Gastrocnemius medialis (tissue), 4 donors: ENCODE measurements around the gene PADI6. TPM values are rescaled to one million over a fixed set of nuclear protein-coding genes. Genes with fewer than 3 reads are reported as not detected.

Source experiments
- ATAC-seq, 2 donors: fragments of 150-250 bp; one replicate each; pipeline ENCODE4 v1.9.1; 2016
- DNase-seq, 2 donors: peaks; one replicate each; pipeline ENCODE4 v3.0.0-alpha.2; 2019
- H3K27ac ChIP-seq, 4 donors: fragments of 200-600 bp; sonication (generic); 1 replicate in 1 of 4; 2 replicates in 3 of 4; pipeline ENCODE4 v1.5.1; 2016 to 2018; ENCODE audit warnings: mild to moderate bottlenecking in 2 of 4, moderate library complexity in 1 of 4
- H3K27me3 ChIP-seq, 3 donors: fragments of 200-600 bp; sonication (generic) in 2 of 3; 1 replicate in 1 of 3; 2 replicates in 2 of 3; pipeline versions ENCODE4 v1.5.1 to v1.6.0; 2016 to 2019; ENCODE audit warnings: mild to moderate bottlenecking in 1 of 3, moderate library complexity in 1 of 3
- H3K36me3 ChIP-seq, 2 donors: fragments of 200-600 bp; sonication (generic) in 1 of 2; one replicate each; pipeline ENCODE4 v1.5.1; 2017 to 2018
- H3K4me1 ChIP-seq, 2 donors: fragments of 200-600 bp; sonication (generic) in 1 of 2; one replicate each; pipeline ENCODE4 v1.5.1; 2016 to 2017; ENCODE audit warnings: mild to moderate bottlenecking in 2 of 2
- H3K4me3 ChIP-seq, 4 donors: fragments of 200-600 bp; sonication (generic) in 3 of 4; 1 replicate in 1 of 4; 2 replicates in 3 of 4; pipeline ENCODE4 v1.5.1; 2016 to 2019; ENCODE audit warnings: mild to moderate bottlenecking in 2 of 4
- H3K9me3 ChIP-seq, 3 donors: fragments of 200-600 bp; sonication (generic) in 2 of 3; 1 replicate in 1 of 3; 2 replicates in 2 of 3; pipeline ENCODE4 v1.5.1; 2016 to 2019
- POLR2A ChIP-seq, 2 donors: fragments of 450-650 bp; IDR thresholded peaks; one replicate each; pipeline ENCODE4 v1.6.1; 2017; ENCODE audit warnings: antibody characterized with exemption in 2 of 2, mild to moderate bottlenecking in 2 of 2, moderate library complexity in 2 of 2
- in situ Hi-C, 4 donors: fragments of 200-750 bp; cut with MboI; loops; one replicate each; pipeline versions ENCODE4 v1.15.0 to v1.8.0; 2017; ENCODE audit warnings: low sequenced_read_pairs in 4 of 4
- intact Hi-C: fragments of 100-400 bp; cut with DNase I; formaldehyde crosslinking; loops from one replicate; pipeline ENCODE4 v1.15.1; 2023; ENCODE audit warnings: low total_unique reads
- total RNA-seq, 4 donors: library from RNA; depleted of rRNA; stranded (reverse); fragments of >200 nt; gene quantifications; one replicate each; pipeline versions ENCODE4 v1.1.0 to v1.2.3, GENCODE V29; 2016
- TF ChIP-seq, protein P1 (sequence below), 5 experiments: fragments of 450-650 bp in 3 of 5; fragments of 200-600 bp in 2 of 5; sonication (generic) in 2 of 5; IDR thresholded peaks in 4 of 5; conservative IDR thresholded peaks in 1 of 5; 1 replicate in 4 of 5; 2 replicates in 1 of 5; pipeline ENCODE4 v1.5.1; 2016 to 2019; ENCODE audit warnings: antibody characterized with exemption in 5 of 5, mild to moderate bottlenecking in 3 of 5, moderate library complexity in 3 of 5

PADI6 gene
- total RNA-seq, 4 donors from 2014 or later = not detected

- Histone ChIP-seq H3K4me1 (no peaks in the 10 kb centered on the region), H3K27ac (no peak overlapping the region), H3K27me3 (no peaks in the 10 kb centered on the region), H3K36me3 (peaks cover 0 to 57% of the 10 kb centered on the region in 2 donors), H3K9me3 (no peaks in the 10 kb centered on the region), H3K4me3 (no peak overlapping the region)
- intact Hi-C loops (loop anchor here (10.0 kb wide), 1 partner anchor 47 kb away; no protein-coding TSS in a partner anchor), in situ Hi-C loops (no loop called here)
- TF ChIP-seq POLR2A (IDR thresholded peaks at IDR 0.05) = no peak
- TF ChIP-seq, protein P1, sequence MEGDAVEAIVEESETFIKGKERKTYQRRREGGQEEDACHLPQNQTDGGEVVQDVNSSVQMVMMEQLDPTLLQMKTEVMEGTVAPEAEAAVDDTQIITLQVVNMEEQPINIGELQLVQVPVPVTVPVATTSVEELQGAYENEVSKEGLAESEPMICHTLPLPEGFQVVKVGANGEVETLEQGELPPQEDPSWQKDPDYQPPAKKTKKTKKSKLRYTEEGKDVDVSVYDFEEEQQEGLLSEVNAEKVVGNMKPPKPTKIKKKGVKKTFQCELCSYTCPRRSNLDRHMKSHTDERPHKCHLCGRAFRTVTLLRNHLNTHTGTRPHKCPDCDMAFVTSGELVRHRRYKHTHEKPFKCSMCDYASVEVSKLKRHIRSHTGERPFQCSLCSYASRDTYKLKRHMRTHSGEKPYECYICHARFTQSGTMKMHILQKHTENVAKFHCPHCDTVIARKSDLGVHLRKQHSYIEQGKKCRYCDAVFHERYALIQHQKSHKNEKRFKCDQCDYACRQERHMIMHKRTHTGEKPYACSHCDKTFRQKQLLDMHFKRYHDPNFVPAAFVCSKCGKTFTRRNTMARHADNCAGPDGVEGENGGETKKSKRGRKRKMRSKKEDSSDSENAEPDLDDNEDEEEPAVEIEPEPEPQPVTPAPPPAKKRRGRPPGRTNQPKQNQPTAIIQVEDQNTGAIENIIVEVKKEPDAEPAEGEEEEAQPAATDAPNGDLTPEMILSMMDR (IDR thresholded peaks at IDR 0.05 in 4 of 5, conservative IDR thresholded peaks at IDR 0.05 in 1 of 5) = no peak
- DNase-seq (no peak), ATAC-seq (no peak)
Measured at GRCh38 chr1:17427696-17428660, 56.0 kb downstream of the PADI6 start.

DNA sequence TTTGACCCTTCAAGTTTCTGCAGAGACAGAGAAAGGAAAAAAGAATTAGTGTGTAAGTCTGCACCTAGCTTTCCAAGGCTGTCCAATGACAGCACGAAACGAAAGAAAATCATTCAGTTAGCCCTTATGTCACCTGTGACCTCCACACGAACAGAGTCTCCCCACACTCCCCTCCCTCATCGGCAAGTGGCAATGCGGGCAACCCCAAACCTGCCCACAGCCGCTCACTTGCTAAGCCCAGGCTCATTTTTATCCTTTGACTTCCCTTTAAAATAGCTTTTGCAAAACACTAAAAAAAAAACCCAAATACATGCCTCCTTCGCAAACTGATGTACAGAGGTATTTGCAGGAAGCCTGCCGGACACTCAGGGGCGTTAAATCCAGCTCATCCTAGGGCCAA lies 57.2 kb downstream of the PADI6 start:
- ATAC-seq (no peak), DNase-seq (no peak)
- no peak overlapping the region for H3K4me3 ChIP-seq
- H3K9me3 ChIP-seq = no peaks in the 10 kb centered on the region
- no peaks in the 10 kb centered on the region for H3K4me1 ChIP-seq
- TF ChIP-seq POLR2A (IDR thresholded peaks at IDR 0.05) = no peak
- TF ChIP-seq, protein P1 (IDR thresholded peaks at IDR 0.05 in 4 of 5, conservative IDR thresholded peaks at IDR 0.05 in 1 of 5) = no peak
- H3K27ac ChIP-seq = no peak overlapping the region
- intact Hi-C loops (loop anchor here (10.0 kb wide), 1 partner anchor 46 kb away; no protein-coding TSS in a partner anchor), in situ Hi-C loops (no loop called here)
- H3K27me3 ChIP-seq = no peaks in the 10 kb centered on the region
- peaks cover 0 to 45% of the 10 kb centered on the region in 2 donors for H3K36me3 ChIP-seq

DNA sequence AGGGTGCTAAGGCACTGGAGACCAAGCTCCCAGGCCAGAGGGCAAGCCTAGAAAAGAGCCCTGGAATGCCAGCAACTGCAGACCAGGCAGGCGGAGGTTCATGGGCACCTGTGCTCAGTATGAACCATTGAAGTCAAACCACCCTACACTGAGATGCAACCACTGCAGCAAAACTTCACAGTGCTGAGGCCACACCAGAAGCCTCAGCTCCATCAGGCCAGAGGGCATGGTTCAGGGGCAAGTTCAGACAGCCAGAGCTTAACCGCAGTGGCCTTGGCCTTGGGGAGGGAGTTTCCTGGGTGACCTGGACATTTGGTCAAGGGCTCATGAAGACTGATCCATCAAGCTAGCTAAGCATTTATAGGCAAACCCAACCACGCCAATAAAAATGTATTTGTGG lies 60.4 kb downstream of the PADI6 start:
- no peaks in the 10 kb centered on the region for H3K9me3 ChIP-seq
- no peak overlapping the region for H3K4me3 ChIP-seq
- H3K27ac ChIP-seq = no peak overlapping the region
- no peak for TF ChIP-seq POLR2A (IDR thresholded peaks at IDR 0.05)
- TF ChIP-seq, protein P1 (IDR thresholded peaks at IDR 0.05 in 4 of 5, conservative IDR thresholded peaks at IDR 0.05 in 1 of 5) = no peak
- intact Hi-C loops (loop anchor here (10.0 kb wide), 2 partner anchors 308 to 378 kb away; partner anchors contain the start of gene SDHB), in situ Hi-C loops (no loop called here)
- H3K27me3 ChIP-seq = no peaks in the 10 kb centered on the region
- peaks cover 0 to 15% of the 10 kb centered on the region in 2 donors for H3K36me3 ChIP-seq
- DNase-seq = no peak
- ATAC-seq = no peak
- H3K4me1 ChIP-seq = peaks cover 7 to 11% of the 10 kb centered on the region in 2 donors

DNA sequence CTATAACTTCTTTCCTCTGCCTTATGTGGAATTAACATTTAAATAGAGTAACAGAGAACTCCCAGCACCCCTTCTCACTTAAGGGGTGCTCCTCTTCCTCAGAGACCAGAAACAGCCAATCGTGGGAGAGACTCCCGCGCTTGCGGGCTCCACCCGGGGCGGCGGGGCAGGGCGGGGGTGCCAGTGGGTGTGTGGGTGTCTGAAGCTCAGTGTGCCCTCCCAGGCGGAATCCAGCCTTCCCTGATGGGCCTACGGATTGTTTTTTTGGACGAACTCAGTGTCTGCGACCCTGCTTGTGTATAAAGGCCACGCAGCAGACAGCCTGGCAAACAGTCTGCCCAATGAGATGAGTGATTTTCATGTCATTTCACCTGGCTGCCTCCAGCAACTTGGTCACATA lies 61.3 kb downstream of the PADI6 start:
- Histone ChIP-seq H3K27me3 (no peaks in the 10 kb centered on the region), H3K9me3 (no peaks in the 10 kb centered on the region), H3K4me3 (no peak overlapping the region), H3K27ac (no peak overlapping the region), H3K4me1 (peaks cover 7 to 11% of the 10 kb centered on the region in 2 donors), H3K36me3 (peaks cover 0 to 7% of the 10 kb centered on the region in 2 donors)
- TF ChIP-seq, protein P1 (IDR thresholded peaks at IDR 0.05 in 4 of 5, conservative IDR thresholded peaks at IDR 0.05 in 1 of 5) = no peak
- TF ChIP-seq POLR2A (IDR thresholded peaks at IDR 0.05) = no peak
- intact Hi-C loops (loop anchor here (10.0 kb wide), 2 partner anchors 308 to 378 kb away; partner anchors contain the start of gene SDHB), in situ Hi-C loops (no loop called here)
- DNase-seq (no peak), ATAC-seq (no peak)
